Caco-2 (cell line): Measurements from ENCODE around the gene KDM4B. TPM values are rescaled to one million over a fixed set of nuclear protein-coding genes. Genes with fewer than 3 reads are reported as not detected.

ENCODE experiments used
- BruUV-seq: library from RNA; stranded (reverse); fragments of 400-500 nt; replicated peaks from 2 replicates; lab custom pipeline; 2021; lab: Mats Ljungman, UMichigan
- CTCF ChIA-PET: fragments of 300-600 bp; sonication (Branson Sonifier 250); formaldehyde crosslinking; loops from one replicate; lab custom pipeline; 2022; ENCODE audit warnings: antibody characterized with exemption; lab: Charles Lee
- POLR2A ChIA-PET: fragments of 300-600 bp; sonication (Branson Sonifier 250); formaldehyde crosslinking; loops from one replicate; lab custom pipeline; 2022; ENCODE audit warnings: antibody characterized with exemption; lab: Charles Lee
- DNase-seq, 2 experiments: peaks; one replicate each; pipeline versions ENCODE4 v3.0.0 to v3.0.0-alpha.2; 2020 to 2022
- H3K27me3 ChIP-seq: replicated peaks from 2 replicates; pipeline ENCODE4 v1.6.0; 2011; ENCODE audit warnings: low read length; ENCODE audit not compliant: control insufficient read depth, insufficient read depth
- H3K36me3 ChIP-seq: 2 replicates; pipeline ENCODE4 v1.5.1; 2011; ENCODE audit warnings: low read length; ENCODE audit not compliant: control insufficient read depth, insufficient read depth
- H3K4me1 ChIP-seq: fragments of 250-450 bp; sonication (Bioruptor Pico); 2 replicates; pipeline ENCODE4 v1.5.1; 2020; ENCODE audit warnings: mild to moderate bottlenecking
- H3K4me3 ChIP-seq: 2 replicates; pipeline ENCODE4 v1.5.1; 2011; ENCODE audit warnings: low read depth, mild to moderate bottlenecking, control low read depth, low read length
- H3K9me3 ChIP-seq: fragments of 250-450 bp; sonication (Bioruptor Pico); 2 replicates; pipeline ENCODE4 v1.5.1; 2020; ENCODE audit warnings: mild to moderate bottlenecking, moderate library complexity
- H3K27ac Mint-ChIP-seq: one replicate; pipeline ENCODE4 v1.8.0; 2022; ENCODE audit warnings: mixed read lengths; ENCODE audit not compliant: unreplicated experiment
- H3K27me3 Mint-ChIP-seq: one replicate; pipeline ENCODE4 v1.8.0; 2022; ENCODE audit warnings: mixed read lengths; ENCODE audit not compliant: insufficient read depth, unreplicated experiment
- H3K36me3 Mint-ChIP-seq: one replicate; pipeline ENCODE4 v1.8.0; 2022; ENCODE audit warnings: mild to moderate bottlenecking, mixed read lengths; ENCODE audit not compliant: insufficient read depth, unreplicated experiment
- H3K4me1 Mint-ChIP-seq: one replicate; pipeline ENCODE4 v1.8.0; 2022; ENCODE audit warnings: low read depth, mixed read lengths; ENCODE audit not compliant: unreplicated experiment
- H3K4me3 Mint-ChIP-seq: one replicate; pipeline ENCODE4 v1.8.0; 2022; ENCODE audit warnings: mild to moderate bottlenecking, moderate library complexity, mixed read lengths; ENCODE audit not compliant: unreplicated experiment
- H3K9me3 Mint-ChIP-seq: one replicate; pipeline ENCODE4 v1.8.0; 2022; ENCODE audit warnings: mixed read lengths; ENCODE audit not compliant: unreplicated experiment
- intact Hi-C: fragments of 100-400 bp; cut with micrococcal nuclease; formaldehyde crosslinking; loops from one replicate; pipeline ENCODE4 v1.10.0; 2022; ENCODE audit not compliant: unreplicated experiment
- total RNA-seq: library from RNA; stranded (reverse); gene quantifications from 2 replicates; pipeline ENCODE4 v1.2.3, GENCODE V29; 2022
- TF ChIP-seq, protein P1 (sequence below), 2 experiments: fragments of 200-600 bp in 1 of 2; IDR thresholded peaks; 1 replicate in 1 of 2; 2 replicates in 1 of 2; pipeline versions ENCODE4 v1.5.1 to v1.8.0; 2011 to 2022; ENCODE audit warnings: antibody characterized with exemption in 1 of 2, control low read depth in 1 of 2, inconsistent platforms in 1 of 2, low read depth in 1 of 2, low read length in 1 of 2, mild to moderate bottlenecking in 1 of 2, moderate library complexity in 1 of 2; ENCODE audit not compliant: insufficient read depth in 1 of 2, severe bottlenecking in 1 of 2, unreplicated experiment in 1 of 2

Gene KDM4B
- total RNA-seq, 1 experiment from 2014 or later = 27.4 TPM

GRCh38 chr19:5048727-5049553, 80.0 kb downstream of the KDM4B start:
- Mint-ChIP-seq H3K27me3 (no peaks in the 10 kb centered on the region), H3K4me1 (peaks cover 14% of the 10 kb centered on the region), H3K27ac (no peak overlapping the region), H3K36me3 (peaks cover 35% of the 10 kb centered on the region), H3K9me3 (no peaks in the 10 kb centered on the region), H3K4me3 (no peak overlapping the region)
- intact Hi-C loops = loop anchor here (1.0 kb wide), 1 partner anchor 105 kb away; no protein-coding TSS in a partner anchor
- H3K4me1 ChIP-seq = peaks cover 27% of the 10 kb centered on the region
- BruUV-seq = no TSS peak
- peaks cover 2% of the 10 kb centered on the region; the same call in 1 of the 2 replicates for H3K36me3 ChIP-seq
- ChIA-PET POLR2A (no interaction called here), CTCF (interaction anchor here (0.8 to 1.0 kb wide), 2 partner anchors 61 to 80 kb away, joined by 3 to 4 read pairs; partner anchors contain the start of gene KDM4B)
- no peaks in the 10 kb centered on the region for H3K27me3 ChIP-seq
- H3K9me3 ChIP-seq = no peaks in the 10 kb centered on the region
- TF ChIP-seq, protein P1, sequence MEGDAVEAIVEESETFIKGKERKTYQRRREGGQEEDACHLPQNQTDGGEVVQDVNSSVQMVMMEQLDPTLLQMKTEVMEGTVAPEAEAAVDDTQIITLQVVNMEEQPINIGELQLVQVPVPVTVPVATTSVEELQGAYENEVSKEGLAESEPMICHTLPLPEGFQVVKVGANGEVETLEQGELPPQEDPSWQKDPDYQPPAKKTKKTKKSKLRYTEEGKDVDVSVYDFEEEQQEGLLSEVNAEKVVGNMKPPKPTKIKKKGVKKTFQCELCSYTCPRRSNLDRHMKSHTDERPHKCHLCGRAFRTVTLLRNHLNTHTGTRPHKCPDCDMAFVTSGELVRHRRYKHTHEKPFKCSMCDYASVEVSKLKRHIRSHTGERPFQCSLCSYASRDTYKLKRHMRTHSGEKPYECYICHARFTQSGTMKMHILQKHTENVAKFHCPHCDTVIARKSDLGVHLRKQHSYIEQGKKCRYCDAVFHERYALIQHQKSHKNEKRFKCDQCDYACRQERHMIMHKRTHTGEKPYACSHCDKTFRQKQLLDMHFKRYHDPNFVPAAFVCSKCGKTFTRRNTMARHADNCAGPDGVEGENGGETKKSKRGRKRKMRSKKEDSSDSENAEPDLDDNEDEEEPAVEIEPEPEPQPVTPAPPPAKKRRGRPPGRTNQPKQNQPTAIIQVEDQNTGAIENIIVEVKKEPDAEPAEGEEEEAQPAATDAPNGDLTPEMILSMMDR (IDR thresholded peaks at IDR 0.05; ENCODE audit: insufficient read depth in 1 of 2, low read depth in 1 of 2, low read length in 1 of 2, severe bottlenecking in 1 of 2, unreplicated experiment in 1 of 2) = no peak
- no peak for DNase-seq
- no peak overlapping the region for H3K4me3 ChIP-seq

GRCh38 chr19:5049561-5049960, 80.6 kb downstream of the KDM4B start:
- intact Hi-C loops = no loop called here
- BruUV-seq = no TSS peak
- Histone ChIP-seq H3K4me1 (peaks cover 27% of the 10 kb centered on the region), H3K27me3 (no peaks in the 10 kb centered on the region), H3K9me3 (no peaks in the 10 kb centered on the region), H3K36me3 (peaks cover 2% of the 10 kb centered on the region; the same call in 1 of the 2 replicates), H3K4me3 (no peak overlapping the region)
- POLR2A ChIA-PET = no interaction called here
- Mint-ChIP-seq H3K27me3 (no peaks in the 10 kb centered on the region), H3K9me3 (no peaks in the 10 kb centered on the region), H3K36me3 (peaks cover 31% of the 10 kb centered on the region), H3K27ac (no peak overlapping the region), H3K4me1 (peaks cover 14% of the 10 kb centered on the region), H3K4me3 (no peak overlapping the region)
- no peak for DNase-seq
- CTCF ChIA-PET = no interaction called here
- TF ChIP-seq, protein P1 (IDR thresholded peaks at IDR 0.05; ENCODE audit: insufficient read depth in 1 of 2, low read depth in 1 of 2, low read length in 1 of 2, severe bottlenecking in 1 of 2, unreplicated experiment in 1 of 2) = no peak

DNA sequence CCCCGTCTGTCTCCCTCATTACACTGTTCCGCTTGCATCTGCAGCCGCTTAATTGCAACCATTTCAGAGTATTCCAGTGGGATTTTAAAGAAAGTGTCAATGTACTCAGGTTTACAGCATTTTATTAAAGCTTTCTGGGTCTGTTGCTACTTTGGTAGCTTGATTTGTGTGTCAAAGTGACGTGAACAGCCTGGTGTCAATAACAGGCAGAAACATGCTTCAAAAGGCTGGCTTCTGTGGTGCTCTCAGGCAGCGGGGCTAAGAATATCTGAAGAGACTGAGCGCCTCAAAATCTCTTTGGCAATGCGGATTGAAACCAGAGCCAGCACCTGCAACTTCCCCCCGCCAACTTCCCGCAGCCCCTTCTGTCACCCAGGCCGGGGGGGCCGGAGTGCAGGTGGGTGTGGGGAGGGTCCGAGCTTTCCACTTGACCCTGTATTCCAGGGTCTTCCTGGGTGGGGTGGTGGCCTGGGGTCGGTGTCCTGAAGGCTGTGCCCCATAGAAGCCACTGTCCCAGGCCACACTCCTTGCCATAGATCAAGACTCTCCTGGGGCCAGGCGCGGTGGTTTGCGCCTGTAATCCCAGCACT, 81.2 kb downstream of the KDM4B start:
- Mint-ChIP-seq H3K36me3 (peaks cover 27% of the 10 kb centered on the region), H3K27me3 (no peaks in the 10 kb centered on the region), H3K4me3 (no peak overlapping the region), H3K4me1 (peaks cover 11% of the 10 kb centered on the region), H3K9me3 (no peaks in the 10 kb centered on the region), H3K27ac (no peak overlapping the region)
- Histone ChIP-seq H3K27me3 (no peaks in the 10 kb centered on the region), H3K4me3 (no peak overlapping the region), H3K36me3 (peaks cover 2% of the 10 kb centered on the region; the same call in 1 of the 2 replicates), H3K4me1 (peaks cover 27% of the 10 kb centered on the region), H3K9me3 (no peaks in the 10 kb centered on the region)
- no peak for DNase-seq
- POLR2A ChIA-PET = no interaction called here
- no TSS peak for BruUV-seq
- intact Hi-C loops = no loop called here
- TF ChIP-seq, protein P1 (IDR thresholded peaks at IDR 0.05; ENCODE audit: insufficient read depth in 1 of 2, low read depth in 1 of 2, low read length in 1 of 2, severe bottlenecking in 1 of 2, unreplicated experiment in 1 of 2) = no peak
- CTCF ChIA-PET = no interaction called here
